ENCODE measurements around the gene STK24. TPM values are rescaled to one million over a fixed set of nuclear protein-coding genes. Genes with fewer than 3 reads are reported as not detected.

Gene STK24
- total and polyA plus RNA-seq, 2 of the 8 experiments (the other 6 are each of a cell fraction or from before 2014, with no cell fraction given) = 62.8 to 143 TPM

GRCh38 chr13:98444381-98444780 lies 132.5 kb downstream of the STK24 start:
- Histone ChIP-seq H2BK12ac (ENCODE audit: low read depth, low read length) (0 out of 2 replicates have a peak overlapping the region, but pooled peaks have one; percentile 50), H2AK5ac (ENCODE audit: low read depth, low read length) (no peak overlapping the region), H2BK15ac (ENCODE audit: low read length) (no peak overlapping the region), H3K4ac (replicated peaks; ENCODE audit: insufficient read length, low read depth, low read length) (peak overlapping the region; percentile 60), H3K23me2 (ENCODE audit: low read depth, low read length) (no peaks in the 10 kb centered on the region), H3K4me2 (ENCODE audit: insufficient read depth in 1 of 2, low read depth in 2 of 2, low read length in 2 of 2) (no peak overlapping the region), H3K23ac (ENCODE audit: insufficient read length) (no peak overlapping the region), H2AFZ (ENCODE audit: low read length) (no peak overlapping the region), H4K5ac (ENCODE audit: insufficient read length, low read depth, low read length) (no peak overlapping the region), H3K27me3 (replicated peaks in 1 of 4; ENCODE audit: control insufficient read depth in 3 of 4, extremely low read depth in 1 of 4, insufficient read depth in 3 of 4, low read length in 3 of 4) (no peaks in the 10 kb centered on the region), H4K8ac (ENCODE audit: extremely low read depth, insufficient read depth, low read length) (peak overlapping the region; percentile 14; the same call in 1 of the 2 replicates), H3K9me3 (ENCODE audit: insufficient read depth in 2 of 2, low read depth in 1 of 2, low read length in 1 of 2) (no peaks in the 10 kb centered on the region), H3K4me3 (ENCODE audit: extremely low read depth in 1 of 4, insufficient read depth in 2 of 4, low read depth in 3 of 4, low read length in 4 of 4) (no peak overlapping the region), H3K79me2 (ENCODE audit: control insufficient read depth in 1 of 2, insufficient read depth in 2 of 2, low read length in 2 of 2) (no peaks in the 10 kb centered on the region), H2BK120ac (replicated peaks; ENCODE audit: low read depth, low read length) (no peak overlapping the region), H3K56ac (replicated peaks; ENCODE audit: insufficient read length, low read depth, low read length) (no peak overlapping the region), H3K36me3 (ENCODE audit: control insufficient read depth in 2 of 4, insufficient read depth in 4 of 4, low read length in 3 of 4) (peaks cover 4 to 27% (median 5%) of the 10 kb centered on the region in 4 experiments; a peak in 6 of 8 replicates), H4K20me1 (replicated peaks in 1 of 2; ENCODE audit: control insufficient read depth in 1 of 2, insufficient read depth in 2 of 2, low read length in 2 of 2) (peaks cover 7 to 9% of the 10 kb centered on the region in 2 experiments), H2BK20ac (ENCODE audit: low read length) (no peak overlapping the region), H3K4me1 (replicated peaks in 1 of 4; ENCODE audit: control insufficient read depth in 3 of 4, insufficient read depth in 4 of 4, low read length in 3 of 4) (peaks cover 0 to 6% (median 2%) of the 10 kb centered on the region in 4 experiments; a peak in 3 of 7 replicates), H3K18ac (ENCODE audit: extremely low read depth, low read length) (no peak overlapping the region), H3K27ac (ENCODE audit: low read depth, low read length) (no peak overlapping the region), H3K9ac (replicated peaks in 1 of 4; ENCODE audit: extremely low read depth in 1 of 4, low read depth in 3 of 4, low read length in 3 of 4) (no peak overlapping the region), H3K79me1 (ENCODE audit: low read depth, low read length) (no peaks in the 10 kb centered on the region; the same call in 1 of the 2 replicates), H3K14ac (ENCODE audit: insufficient read length) (no peak overlapping the region), H4K91ac (replicated peaks; ENCODE audit: insufficient read length, low read length) (no peak overlapping the region), H2BK5ac (ENCODE audit: low read depth, low read length) (no peak overlapping the region)
- ChIA-PET POLR2A (ENCODE audit: partially characterized antibody) (interaction anchor here (0.7 to 1.4 kb wide), 2 partner anchors 40 to 209 kb away, joined by 4 read pairs; no protein-coding TSS in a partner anchor), CTCF (ENCODE audit: partially characterized antibody) (interaction anchor here (0.8 to 6.7 kb wide), 27 partner anchors 9 to 418 kb away, joined by 3 to 115 read pairs (median 8); no protein-coding TSS in a partner anchor)
- WGBS, 2 experiments (ENCODE audit: extremely low coverage in 1 of 2, insufficient coverage in 1 of 2, insufficient read length in 1 of 2, insufficient replicate concordance in 2 of 2, low coverage in 1 of 2, low lambda C conversion rate in 2 of 2, missing lambda C conversion rate in 1 of 2) = 89% methylated on average over 15 of the region's 16 CpGs; no CpG with 5 or more reads in 1 of the 2 experiments
- DNase-seq (ENCODE audit: low read depth in 1 of 2, low spot score in 2 of 2) (no peak), FAIRE-seq (no peak)
- TF ChIP-seq NRF1 (IDR thresholded peaks at IDR 0.05; ENCODE audit: low read depth, low read length) (no peak), RBBP5 (IDR thresholded peaks at IDR 0.05; ENCODE audit: borderline replicate concordance, low read depth, low read length) (no peak), RNF2 (IDR thresholded peaks at IDR 0.05; ENCODE audit: borderline replicate concordance, low read depth, low read length, missing control alignments, poor library complexity, severe bottlenecking) (no peak), YY1 (IDR thresholded peaks at IDR 0.05; ENCODE audit: low read depth, low read length) (no peak), POLR2AphosphoS5 (IDR thresholded peaks at IDR 0.05; ENCODE audit: low read depth, low read length) (no peak), POU5F1 (IDR thresholded peaks at IDR 0.05; ENCODE audit: low read depth, low read length) (no peak), GABPA (IDR thresholded peaks at IDR 0.05; ENCODE audit: borderline replicate concordance, insufficient read depth, low read length) (no peak), RAD21 (IDR thresholded peaks at IDR 0.05 in 1 of 2, conservative IDR thresholded peaks at IDR 0.05 in 1 of 2; ENCODE audit: low read depth in 2 of 2, low read length in 2 of 2) (no peak), CTBP2 (IDR thresholded peaks at IDR 0.05; ENCODE audit: borderline replicate concordance, insufficient read depth, insufficient read length, low read length) (no peak), SIN3A (conservative IDR thresholded peaks at IDR 0.05 in 1 of 2, IDR thresholded peaks at IDR 0.05 in 1 of 2; ENCODE audit: low read depth in 1 of 2, low read length in 2 of 2) (no peak), EZH2 (IDR thresholded peaks at IDR 0.05; ENCODE audit: low read depth, low read length, severe bottlenecking) (no peak), SIRT6 (IDR thresholded peaks at IDR 0.05; ENCODE audit: low read length) (no peak), TEAD4 (IDR thresholded peaks at IDR 0.05; ENCODE audit: low read depth, low read length) (no peak)
